Measurements from ENCODE around the gene WDR53. TPM values are rescaled to one million over a fixed set of nuclear protein-coding genes. Genes with fewer than 3 reads are reported as not detected.

WDR53 gene
- total RNA-seq, 1 donor from 2014 or later = 11.0 TPM

DNA sequence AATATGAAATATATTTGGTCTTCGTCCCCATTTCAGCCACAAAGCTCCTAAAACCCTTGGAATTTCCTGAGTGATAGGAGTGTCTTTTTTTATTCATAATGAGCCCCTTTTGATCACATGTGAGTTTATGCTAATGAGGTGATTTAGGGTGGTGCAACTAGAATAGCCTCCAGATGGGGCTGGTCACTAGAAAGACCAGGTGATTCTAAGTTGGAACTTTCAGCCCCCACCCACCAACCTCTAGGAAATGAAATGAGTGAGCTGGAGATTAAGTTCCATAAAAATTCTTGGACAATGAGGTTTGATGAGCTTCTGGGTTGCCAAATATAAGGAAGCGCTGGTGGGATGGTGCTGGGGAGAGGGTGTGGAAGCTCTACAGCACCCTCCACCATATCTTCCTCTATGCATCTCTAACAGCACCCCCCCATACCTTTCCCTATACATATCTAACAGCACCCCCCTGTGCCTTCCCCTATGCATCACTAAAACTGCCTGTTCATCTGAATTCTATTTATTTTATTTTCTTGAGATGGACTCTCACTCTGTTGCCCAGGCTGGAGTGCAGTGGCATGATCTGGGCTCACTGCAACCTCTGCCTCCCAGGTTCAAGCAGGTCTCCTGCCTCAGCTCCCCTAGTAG, 51.1 kb downstream of the WDR53 start:
- Histone ChIP-seq H2AFZ (ENCODE audit: low read depth, low read length) (no peak overlapping the region), H3K27me3 (ENCODE audit: insufficient read depth, low read length) (no peaks in the 10 kb centered on the region), H3K27ac (ENCODE audit: low read depth, low read length) (no peak overlapping the region), H3K4me1 (ENCODE audit: insufficient read depth, low read length) (peaks cover 9% of the 10 kb centered on the region), H3K9ac (ENCODE audit: low read length) (no peak overlapping the region), H3K4me3 (ENCODE audit: insufficient read depth, low read depth, low read length) (no peak overlapping the region), H3K4me2 (ENCODE audit: low read length) (no peak overlapping the region), H3K79me2 (ENCODE audit: insufficient read depth, low read length) (no peaks in the 10 kb centered on the region), H3K9me3 (ENCODE audit: insufficient read depth, low read depth, low read length) (peaks cover 27% of the 10 kb centered on the region), H3K36me3 (ENCODE audit: insufficient read depth, low read length) (no peaks in the 10 kb centered on the region), H4K20me1 (ENCODE audit: insufficient read depth, low read length) (no peaks in the 10 kb centered on the region)
- TF ChIP-seq, protein P1, sequence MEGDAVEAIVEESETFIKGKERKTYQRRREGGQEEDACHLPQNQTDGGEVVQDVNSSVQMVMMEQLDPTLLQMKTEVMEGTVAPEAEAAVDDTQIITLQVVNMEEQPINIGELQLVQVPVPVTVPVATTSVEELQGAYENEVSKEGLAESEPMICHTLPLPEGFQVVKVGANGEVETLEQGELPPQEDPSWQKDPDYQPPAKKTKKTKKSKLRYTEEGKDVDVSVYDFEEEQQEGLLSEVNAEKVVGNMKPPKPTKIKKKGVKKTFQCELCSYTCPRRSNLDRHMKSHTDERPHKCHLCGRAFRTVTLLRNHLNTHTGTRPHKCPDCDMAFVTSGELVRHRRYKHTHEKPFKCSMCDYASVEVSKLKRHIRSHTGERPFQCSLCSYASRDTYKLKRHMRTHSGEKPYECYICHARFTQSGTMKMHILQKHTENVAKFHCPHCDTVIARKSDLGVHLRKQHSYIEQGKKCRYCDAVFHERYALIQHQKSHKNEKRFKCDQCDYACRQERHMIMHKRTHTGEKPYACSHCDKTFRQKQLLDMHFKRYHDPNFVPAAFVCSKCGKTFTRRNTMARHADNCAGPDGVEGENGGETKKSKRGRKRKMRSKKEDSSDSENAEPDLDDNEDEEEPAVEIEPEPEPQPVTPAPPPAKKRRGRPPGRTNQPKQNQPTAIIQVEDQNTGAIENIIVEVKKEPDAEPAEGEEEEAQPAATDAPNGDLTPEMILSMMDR (IDR thresholded peaks at IDR 0.05; ENCODE audit: insufficient read depth, low read depth, low read length) = no peak
- no peak for TF ChIP-seq EZH2 (IDR thresholded peaks at IDR 0.05; ENCODE audit: insufficient read depth, low read length)
- peaks cover 3% of the 10 kb centered on the region for H3K36me3 Mint-ChIP-seq (ENCODE audit: low read depth, unreplicated experiment)
- peaks cover 5% of the 10 kb centered on the region for H3K4me1 Mint-ChIP-seq (ENCODE audit: low read depth, unreplicated experiment)
- DNase-seq (ENCODE audit: low read depth) (no peak), FAIRE-seq (no peak)
- H3K9me3 Mint-ChIP-seq (ENCODE audit: unreplicated experiment) = peaks cover 23% of the 10 kb centered on the region
- no peak overlapping the region for H3K27ac Mint-ChIP-seq (ENCODE audit: unreplicated experiment)
- H3K27me3 Mint-ChIP-seq (ENCODE audit: low read depth, unreplicated experiment) = no peaks in the 10 kb centered on the region
- no peak overlapping the region for H3K4me3 Mint-ChIP-seq (ENCODE audit: unreplicated experiment)

DNA sequence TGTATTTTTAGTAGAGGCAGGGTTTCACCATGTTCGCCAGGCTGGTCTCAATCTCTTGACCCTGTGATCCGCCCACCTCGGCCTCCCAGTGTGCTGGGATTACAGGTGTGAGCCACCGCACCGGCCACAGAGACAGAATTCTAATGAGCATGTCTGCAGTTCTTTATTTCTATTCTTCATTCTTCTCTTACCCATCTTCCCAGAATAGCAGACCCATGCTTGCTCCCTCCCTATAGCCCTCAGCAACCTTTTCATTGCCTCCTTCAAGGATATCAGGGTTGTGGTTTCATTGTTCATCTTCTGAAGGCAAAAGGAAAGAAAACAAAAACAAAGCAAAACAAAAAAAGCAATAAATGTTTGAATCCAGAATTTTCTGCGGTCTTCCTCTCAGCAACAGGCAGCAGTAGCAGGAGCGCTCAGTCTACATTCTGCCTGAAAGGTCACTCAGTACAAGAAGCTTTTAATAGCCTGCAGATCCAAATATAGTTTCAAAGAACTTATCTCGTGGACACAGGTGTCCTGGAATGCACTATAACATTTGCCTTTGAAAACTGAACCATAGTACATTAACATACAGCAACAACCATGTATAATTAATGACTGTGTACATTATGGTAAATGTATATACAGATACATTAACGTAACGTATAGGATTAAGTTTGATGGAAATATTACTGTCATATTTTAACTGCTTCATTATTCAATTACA, 53.3 kb downstream of the WDR53 start, which contains the start of gene SMCO1:
SMCO1 (minus strand) TSS at position 434 of the 709 bp plus-strand sequence; CDS start at position 297, 137 bp downstream.
- Mint-ChIP-seq H3K36me3 (ENCODE audit: low read depth, unreplicated experiment) (no peaks in the 10 kb centered on the region), H3K4me3 (ENCODE audit: unreplicated experiment) (no peak within 1 kb of the TSS), H3K27me3 (ENCODE audit: low read depth, unreplicated experiment) (no peaks in the 10 kb centered on the region), H3K27ac (ENCODE audit: unreplicated experiment) (no peak within 1 kb of the TSS), H3K4me1 (ENCODE audit: low read depth, unreplicated experiment) (peaks cover 5% of the 10 kb centered on the region), H3K9me3 (ENCODE audit: unreplicated experiment) (peaks cover 18% of the 10 kb centered on the region)
- H3K27ac ChIP-seq (ENCODE audit: low read depth, low read length) = no peak within 1 kb of the TSS
- H3K79me2 ChIP-seq (ENCODE audit: insufficient read depth, low read length) = no peaks in the 10 kb centered on the region
- no peaks in the 10 kb centered on the region for H4K20me1 ChIP-seq (ENCODE audit: insufficient read depth, low read length)
- peak within 1 kb of the TSS; percentile 1 for H3K9ac ChIP-seq (ENCODE audit: low read length)
- H3K36me3 ChIP-seq (ENCODE audit: insufficient read depth, low read length) = no peaks in the 10 kb centered on the region
- H3K4me1 ChIP-seq (ENCODE audit: insufficient read depth, low read length) = peaks cover 9% of the 10 kb centered on the region
- peak within 1 kb of the TSS; percentile 62 for H3K4me2 ChIP-seq (ENCODE audit: low read length)
- FAIRE-seq = no peak
- peaks cover 22% of the 10 kb centered on the region for H3K9me3 ChIP-seq (ENCODE audit: insufficient read depth, low read depth, low read length)
- peak within 1 kb of the TSS; percentile 29 for H2AFZ ChIP-seq (ENCODE audit: low read depth, low read length)
- no peak for DNase-seq (ENCODE audit: low read depth)
- TF ChIP-seq EZH2 (IDR thresholded peaks at IDR 0.05; ENCODE audit: insufficient read depth, low read length) = no peak
- TF ChIP-seq, protein P1 (IDR thresholded peaks at IDR 0.05; ENCODE audit: insufficient read depth, low read depth, low read length) = no peak
- no peaks in the 10 kb centered on the region for H3K27me3 ChIP-seq (ENCODE audit: insufficient read depth, low read length)
- no peak within 1 kb of the TSS for H3K4me3 ChIP-seq (ENCODE audit: insufficient read depth, low read depth, low read length)

DNA sequence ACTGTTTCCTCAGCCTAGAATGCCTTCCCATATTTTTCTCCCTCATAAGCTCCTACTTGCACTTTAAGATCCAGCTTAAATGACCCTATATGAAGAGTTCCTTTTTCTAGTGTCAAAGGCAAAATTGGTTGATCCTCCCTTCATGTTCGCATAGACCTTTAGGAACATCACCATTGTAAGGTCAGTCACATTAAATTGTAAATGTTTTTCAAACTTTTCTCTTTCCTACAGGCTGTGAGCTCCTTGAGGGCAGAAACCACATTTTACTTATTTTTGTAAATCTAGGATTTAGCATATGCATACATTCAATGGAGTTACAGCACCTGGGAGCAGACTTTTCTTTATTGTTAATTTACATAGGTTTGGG, 54.0 kb downstream of the WDR53 start:
- no peak overlapping the region for H3K4me3 Mint-ChIP-seq (ENCODE audit: unreplicated experiment)
- no peak overlapping the region for H3K27ac Mint-ChIP-seq (ENCODE audit: unreplicated experiment)
- peaks cover 15% of the 10 kb centered on the region for H3K9me3 ChIP-seq (ENCODE audit: insufficient read depth, low read depth, low read length)

More for the DNA sequence above, 54.0 kb downstream of the WDR53 start:
- Histone ChIP-seq H3K4me1 (ENCODE audit: insufficient read depth, low read length) (peaks cover 9% of the 10 kb centered on the region), H3K79me2 (ENCODE audit: insufficient read depth, low read length) (no peaks in the 10 kb centered on the region), H3K9ac (ENCODE audit: low read length) (peak overlapping the region; percentile 1), H3K4me3 (ENCODE audit: insufficient read depth, low read depth, low read length) (no peak overlapping the region), H2AFZ (ENCODE audit: low read depth, low read length) (peak overlapping the region; percentile 29), H3K27ac (ENCODE audit: low read depth, low read length) (no peak overlapping the region), H3K36me3 (ENCODE audit: insufficient read depth, low read length) (no peaks in the 10 kb centered on the region), H4K20me1 (ENCODE audit: insufficient read depth, low read length) (no peaks in the 10 kb centered on the region), H3K27me3 (ENCODE audit: insufficient read depth, low read length) (no peaks in the 10 kb centered on the region), H3K4me2 (ENCODE audit: low read length) (peak overlapping the region; percentile 62)
- Mint-ChIP-seq H3K27me3 (ENCODE audit: low read depth, unreplicated experiment) (no peaks in the 10 kb centered on the region), H3K9me3 (ENCODE audit: unreplicated experiment) (peaks cover 15% of the 10 kb centered on the region), H3K4me1 (ENCODE audit: low read depth, unreplicated experiment) (peaks cover 5% of the 10 kb centered on the region), H3K36me3 (ENCODE audit: low read depth, unreplicated experiment) (no peaks in the 10 kb centered on the region)
- FAIRE-seq (no peak), DNase-seq (ENCODE audit: low read depth) (no peak)
- TF ChIP-seq, protein P1 (IDR thresholded peaks at IDR 0.05; ENCODE audit: insufficient read depth, low read depth, low read length) = no peak
- TF ChIP-seq EZH2 (IDR thresholded peaks at IDR 0.05; ENCODE audit: insufficient read depth, low read length) = no peak

Measured in astrocyte (in vitro differentiated cells and primary cell).